HAP-1 (cell line): Measurements from ENCODE around the gene NPEPL1.

Experiments
- DNase-seq, 2 experiments: peaks; one replicate each; pipeline ENCODE4 v3.0.0-alpha.2; 2016 to 2020; ENCODE audit warnings: low spot score in 2 of 2
- H3K27me3 ChIP-seq: fragments of 250-450 bp; sonication (Bioruptor Pico); 2 replicates; pipeline ENCODE4 v1.5.1; 2020; ENCODE audit warnings: low read depth, mild to moderate bottlenecking, moderate library complexity
- H3K36me3 ChIP-seq: fragments of 250-450 bp; sonication (Bioruptor Pico); replicated peaks from 2 replicates; pipeline ENCODE4 v1.5.1; 2020; ENCODE audit warnings: mild to moderate bottlenecking
- H3K4me1 ChIP-seq: fragments of 250-450 bp; sonication (Bioruptor Pico); 2 replicates; pipeline ENCODE4 v1.5.1; 2020; ENCODE audit warnings: mild to moderate bottlenecking
- H3K4me3 ChIP-seq: fragments of 250-450 bp; sonication (Bioruptor Pico); 2 replicates; pipeline ENCODE4 v1.5.1; 2020; ENCODE audit warnings: mild to moderate bottlenecking, moderate library complexity
- H3K9me3 ChIP-seq: fragments of 250-450 bp; sonication (Bioruptor Pico); 2 replicates; pipeline ENCODE4 v1.5.1; 2020; ENCODE audit warnings: mild to moderate bottlenecking, moderate library complexity
- in situ Hi-C: fragments of 300-500 bp; cut with MboI; formaldehyde crosslinking; loops from 3 replicates; pipeline ENCODE4 v1.14.3; 2020; ENCODE audit warnings: low sequenced_read_pairs, inconsistent platforms, mixed read lengths

NPEPL1 gene

GRCh38 chr20:58695084-58695722 is 2.6 kb downstream of the NPEPL1 start:
- DNase-seq, result no peak
- Histone ChIP-seq H3K36me3 (peaks cover 11% of the 10 kb centered on the region), H3K4me1 (peaks cover 16% of the 10 kb centered on the region), H3K4me3 (no peak overlapping the region), H3K9me3 (no peaks in the 10 kb centered on the region), H3K27me3 (no peaks in the 10 kb centered on the region)
- in situ Hi-C loops, result loop anchor here (25.0 kb wide), 1 partner anchor 458 kb away; the partner anchor contains the start of gene ANKRD60

- Histone ChIP-seq H3K4me1 (peaks cover 12% of the 10 kb centered on the region), H3K27me3 (no peaks in the 10 kb centered on the region), H3K4me3 (no peak overlapping the region), H3K36me3 (peaks cover 11% of the 10 kb centered on the region), H3K9me3 (no peaks in the 10 kb centered on the region)
- in situ Hi-C loops, result loop anchor here (25.0 kb wide), 1 partner anchor 459 kb away; the partner anchor contains the start of gene ANKRD60
- no peak for DNase-seq
Observed at GRCh38 chr20:58695895-58696375, 3.3 kb downstream of the NPEPL1 start.

- in situ Hi-C loops, result loop anchor here (25.0 kb wide), 1 partner anchor 459 kb away; the partner anchor contains the start of gene ANKRD60
- H3K36me3 ChIP-seq, result peaks cover 11% of the 10 kb centered on the region
- no peak for DNase-seq
Observed at GRCh38 chr20:58696411-58696961, 3.9 kb downstream of the NPEPL1 start.

GRCh38 chr20:58697201-58697866 is 4.7 kb downstream of the NPEPL1 start:
- Histone ChIP-seq H3K9me3 (no peaks in the 10 kb centered on the region), H3K4me1 (peaks cover 9% of the 10 kb centered on the region), H3K27me3 (no peaks in the 10 kb centered on the region), H3K4me3 (no peak overlapping the region), H3K36me3 (peaks cover 18% of the 10 kb centered on the region)
- in situ Hi-C loops, result loop anchor here (25.0 kb wide), 1 partner anchor 460 kb away; the partner anchor contains the start of gene ANKRD60
- DNase-seq, result no peak

More at GRCh38 chr20:58696411-58696961, 3.9 kb downstream of the NPEPL1 start:
- Histone ChIP-seq H3K4me3 (no peak overlapping the region), H3K27me3 (no peaks in the 10 kb centered on the region), H3K9me3 (no peaks in the 10 kb centered on the region), H3K4me1 (peaks cover 12% of the 10 kb centered on the region)

GRCh38 chr20:58697867-58698703 is 5.5 kb downstream of the NPEPL1 start:
- DNase-seq, result no peak
- no peak overlapping the region for H3K4me3 ChIP-seq
- H3K9me3 ChIP-seq, result no peaks in the 10 kb centered on the region
- H3K27me3 ChIP-seq, result no peaks in the 10 kb centered on the region
- peaks cover 8% of the 10 kb centered on the region for H3K4me1 ChIP-seq
- in situ Hi-C loops, result loop anchor here (25.0 kb wide), 1 partner anchor 461 kb away; the partner anchor contains the start of gene ANKRD60
- peaks cover 25% of the 10 kb centered on the region for H3K36me3 ChIP-seq

GRCh38 chr20:58698741-58699622 is 6.4 kb downstream of the NPEPL1 start:
- H3K9me3 ChIP-seq, result no peaks in the 10 kb centered on the region
- in situ Hi-C loops, result loop anchor here (25.0 kb wide), 1 partner anchor 462 kb away; the partner anchor contains the start of gene ANKRD60
- DNase-seq, result no peak
- no peaks in the 10 kb centered on the region for H3K27me3 ChIP-seq
- no peaks in the 10 kb centered on the region; the same call in 1 of the 2 replicates for H3K4me1 ChIP-seq
- H3K4me3 ChIP-seq, result no peak overlapping the region
- H3K36me3 ChIP-seq, result peaks cover 31% of the 10 kb centered on the region

- Histone ChIP-seq H3K4me1 (no peaks in the 10 kb centered on the region), H3K4me3 (no peak overlapping the region), H3K36me3 (peaks cover 35% of the 10 kb centered on the region), H3K9me3 (no peaks in the 10 kb centered on the region), H3K27me3 (no peaks in the 10 kb centered on the region)
- no peak for DNase-seq
- in situ Hi-C loops, result loop anchor here (25.0 kb wide), 1 partner anchor 462 kb away; the partner anchor contains the start of gene ANKRD60
Observed at GRCh38 chr20:58699623-58700107, 7.1 kb downstream of the NPEPL1 start.

GRCh38 chr20:58700121-58700821 is 7.7 kb downstream of the NPEPL1 start:
- Histone ChIP-seq H3K27me3 (no peaks in the 10 kb centered on the region), H3K36me3 (peaks cover 36% of the 10 kb centered on the region), H3K4me3 (no peak overlapping the region), H3K9me3 (no peaks in the 10 kb centered on the region), H3K4me1 (no peaks in the 10 kb centered on the region)
- in situ Hi-C loops, result no loop called here
- no peak for DNase-seq

GRCh38 chr20:58700823-58701222 is 8.2 kb downstream of the NPEPL1 start:
- H3K4me1 ChIP-seq, result no peaks in the 10 kb centered on the region
- in situ Hi-C loops, result no loop called here
- no peak overlapping the region for H3K4me3 ChIP-seq
- H3K27me3 ChIP-seq, result no peaks in the 10 kb centered on the region
- H3K36me3 ChIP-seq, result peaks cover 36% of the 10 kb centered on the region
- no peaks in the 10 kb centered on the region for H3K9me3 ChIP-seq
- no peak for DNase-seq

- no peaks in the 10 kb centered on the region for H3K9me3 ChIP-seq
- in situ Hi-C loops, result no loop called here
- no peak overlapping the region for H3K4me3 ChIP-seq
- H3K27me3 ChIP-seq, result no peaks in the 10 kb centered on the region
- H3K36me3 ChIP-seq, result peaks cover 31% of the 10 kb centered on the region
- no peaks in the 10 kb centered on the region for H3K4me1 ChIP-seq
- no peak for DNase-seq
Observed at GRCh38 chr20:58701431-58702160, 9.0 kb downstream of the NPEPL1 start.

- in situ Hi-C loops, result no loop called here
- Histone ChIP-seq H3K4me3 (no peak overlapping the region), H3K36me3 (peaks cover 29% of the 10 kb centered on the region), H3K27me3 (no peaks in the 10 kb centered on the region), H3K9me3 (no peaks in the 10 kb centered on the region), H3K4me1 (no peaks in the 10 kb centered on the region)
- DNase-seq, result no peak
Observed at GRCh38 chr20:58702161-58702510, 9.5 kb downstream of the NPEPL1 start.
